ENCODE results near the gene CFAP161.

Gene CFAP161

GRCh38 chr15:81097116-81097889 is 36.8 kb upstream of the CFAP161 start:
- no peak for TF ChIP-seq CTCF (IDR thresholded peaks at IDR 0.05; ENCODE audit: low read depth, low read length)
- no peak for DNase-seq (ENCODE audit: low read depth in 2 of 2)
- no peak overlapping the region for H3K4me3 ChIP-seq (replicated peaks in 1 of 2; ENCODE audit: low read depth in 2 of 2, low read length in 2 of 2)

DNA sequence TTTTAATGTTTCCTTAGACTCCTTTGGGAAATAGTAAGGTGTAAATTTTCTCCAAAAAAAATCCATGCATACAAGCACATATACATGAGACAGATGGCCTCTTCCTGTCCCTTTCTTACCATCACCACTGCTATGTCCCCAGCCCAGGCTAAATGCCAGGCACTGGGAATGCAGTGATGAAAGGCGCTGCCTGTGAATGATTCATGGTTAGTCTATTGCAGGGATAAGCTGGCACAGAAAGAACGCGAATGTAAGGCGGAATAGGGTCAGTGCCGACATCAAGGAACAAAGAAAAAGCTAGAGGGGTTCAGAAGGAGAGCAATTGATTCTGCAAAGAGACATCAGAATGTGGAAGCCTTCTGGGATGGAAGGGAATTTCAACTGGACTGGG is 36.2 kb upstream of the CFAP161 start:
- no peak overlapping the region for H3K4me3 ChIP-seq (replicated peaks in 1 of 2; ENCODE audit: low read depth in 2 of 2, low read length in 2 of 2)
- TF ChIP-seq CTCF (IDR thresholded peaks at IDR 0.05; ENCODE audit: low read depth, low read length): no peak
- peak in 1 of 2 donors; percentile 33 for DNase-seq (ENCODE audit: low read depth in 2 of 2)

DNA sequence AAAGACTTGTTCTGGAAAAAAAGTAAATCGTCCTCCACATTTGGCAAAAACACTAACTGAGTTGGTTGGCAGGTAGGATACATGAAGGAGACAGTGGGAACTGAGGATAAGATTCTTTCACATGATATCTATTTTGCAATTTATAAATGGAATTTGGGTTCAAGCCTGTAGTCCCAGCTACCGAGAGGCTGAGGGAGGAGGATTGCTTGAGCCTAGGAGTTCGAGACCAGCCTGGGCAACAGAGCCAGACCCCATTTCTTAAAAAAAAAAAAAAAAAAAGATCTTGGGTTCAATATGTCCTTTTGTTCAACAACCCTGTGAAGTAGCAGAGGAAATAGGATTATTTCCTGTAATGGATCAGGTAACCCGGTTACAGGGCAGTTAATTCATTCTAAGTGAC is 35.7 kb upstream of the CFAP161 start:
- TF ChIP-seq CTCF (IDR thresholded peaks at IDR 0.05; ENCODE audit: low read depth, low read length): no peak
- H3K4me3 ChIP-seq (replicated peaks in 1 of 2; ENCODE audit: low read depth in 2 of 2, low read length in 2 of 2): no peak overlapping the region
- no peak for DNase-seq (ENCODE audit: low read depth in 2 of 2)

DNA sequence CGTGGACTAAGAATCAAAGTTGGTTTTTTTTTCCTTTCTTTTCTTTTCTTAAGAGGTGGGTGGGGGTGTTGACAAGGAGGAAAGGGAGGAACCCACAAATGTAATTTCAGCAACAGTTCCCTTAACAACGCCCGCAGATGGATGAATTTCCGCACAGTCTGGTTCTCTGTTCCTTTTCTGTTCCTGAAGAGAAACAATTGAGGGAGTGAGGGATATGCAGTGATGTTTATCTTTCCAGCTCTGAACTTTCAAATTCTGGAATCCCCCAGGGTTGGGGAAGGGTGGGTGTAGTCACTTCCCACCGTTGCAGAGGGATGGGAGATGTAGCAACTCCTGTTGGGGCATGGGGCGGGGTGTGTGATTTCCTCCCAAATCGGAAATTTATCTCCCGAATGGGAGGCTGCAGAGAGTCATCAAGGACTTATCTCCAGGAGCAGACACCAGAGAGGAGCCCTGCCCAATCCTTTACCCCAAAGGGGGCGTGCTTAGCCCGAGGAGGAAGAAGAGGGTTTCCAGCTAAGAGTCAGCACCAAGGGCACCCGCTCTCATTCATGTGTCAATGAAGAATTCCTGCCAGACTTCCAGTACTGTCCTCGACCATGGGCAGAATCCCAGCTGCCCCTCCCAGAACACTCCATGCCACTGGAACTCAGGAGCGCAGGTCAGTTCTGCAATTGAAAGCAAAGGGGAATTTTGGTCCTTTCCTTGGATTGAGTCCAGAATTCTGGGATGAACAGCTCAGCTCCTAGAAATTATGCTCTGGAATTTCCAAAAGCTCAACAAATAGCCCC is 35.0 kb upstream of the CFAP161 start:
- peak; percentile 37 to 41 for DNase-seq (ENCODE audit: low read depth in 2 of 2)
- no peak for TF ChIP-seq CTCF (IDR thresholded peaks at IDR 0.05; ENCODE audit: low read depth, low read length)
- H3K4me3 ChIP-seq (replicated peaks in 1 of 2; ENCODE audit: low read depth in 2 of 2, low read length in 2 of 2): peak overlapping the region in 1 of 2 donors; percentile 5

DNA sequence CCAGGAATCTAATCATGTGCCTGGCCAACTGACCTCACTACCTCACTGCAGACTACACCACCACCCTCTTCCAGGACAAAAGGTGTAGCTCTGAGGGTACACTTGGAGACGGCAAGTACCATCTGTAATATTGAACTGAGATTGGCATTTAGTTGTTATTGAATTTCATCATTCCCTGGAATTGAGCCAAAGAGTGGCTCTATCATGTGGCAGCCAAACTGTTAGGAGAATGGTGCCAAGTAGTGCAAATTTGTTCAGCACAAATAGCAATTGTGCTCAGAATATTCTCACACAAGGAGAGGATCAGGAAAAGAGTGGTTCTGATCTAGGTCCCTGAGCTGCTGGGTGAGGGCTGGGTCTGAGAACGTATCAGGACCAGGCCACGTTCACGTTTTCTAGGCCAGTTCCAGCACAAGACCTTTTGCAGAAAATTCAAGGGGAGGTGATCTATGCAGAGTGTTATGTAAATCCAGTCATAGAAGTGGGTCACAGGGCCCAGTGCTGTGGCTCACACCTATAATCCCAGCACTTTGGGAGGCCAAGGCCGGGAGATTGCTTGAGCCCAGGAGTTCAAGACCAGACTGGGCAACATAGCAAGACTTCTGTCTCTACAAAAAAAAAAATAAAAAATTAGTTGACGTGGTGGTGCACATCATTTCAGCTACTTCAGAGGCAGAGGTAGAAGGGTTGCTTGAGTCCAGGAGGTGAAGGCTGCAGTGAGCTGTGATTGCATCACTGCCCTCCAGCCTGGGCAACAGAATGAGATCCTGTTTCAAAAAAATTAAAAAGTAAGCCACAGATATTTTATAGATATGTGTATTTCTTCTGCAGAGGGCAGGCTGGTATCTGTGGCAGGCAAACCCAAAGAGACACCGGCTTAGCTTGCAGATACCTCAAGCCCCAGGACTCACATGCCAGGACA is 31.9 kb upstream of the CFAP161 start:
- no peak overlapping the region for H3K4me3 ChIP-seq (replicated peaks in 1 of 2; ENCODE audit: low read depth in 2 of 2, low read length in 2 of 2)
- DNase-seq (ENCODE audit: low read depth in 2 of 2): no peak
- no peak for TF ChIP-seq CTCF (IDR thresholded peaks at IDR 0.05; ENCODE audit: low read depth, low read length)

DNA sequence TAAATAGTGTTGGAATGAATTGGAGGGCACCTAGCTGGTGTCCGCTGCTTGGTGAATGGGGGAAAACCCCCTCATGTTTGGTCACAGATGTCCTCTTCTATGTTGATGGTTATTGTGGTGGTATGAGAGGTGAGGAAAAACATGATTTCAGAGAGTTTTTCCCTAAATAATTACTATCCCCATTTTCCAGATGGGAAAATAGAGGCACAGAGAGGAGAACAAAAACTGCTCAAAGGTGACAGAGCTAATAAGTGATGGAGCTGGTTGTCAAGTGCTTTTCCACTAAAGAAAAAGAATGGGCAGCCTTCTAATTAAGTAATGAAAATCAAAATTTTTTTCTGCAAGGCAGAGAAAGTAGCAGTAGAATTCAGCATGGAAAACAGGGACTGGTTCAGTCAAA is 30.2 kb upstream of the CFAP161 start:
- TF ChIP-seq CTCF (IDR thresholded peaks at IDR 0.05; ENCODE audit: low read depth, low read length): no peak
- no peak overlapping the region for H3K4me3 ChIP-seq (replicated peaks in 1 of 2; ENCODE audit: low read depth in 2 of 2, low read length in 2 of 2)
- DNase-seq (ENCODE audit: low read depth in 2 of 2): no peak

All from cardiac fibroblast (primary cell).